NCI-H2029 (cell line): ENCODE results near the gene TM7SF3.

Experiments used
- DNase-seq: peaks from one replicate; lab custom pipeline; 2025; lab: John Stamatoyannopoulos, UW

The TM7SF3 gene

GRCh38 chr12:26928661-26929060 lies 85.5 kb downstream of the TM7SF3 start:
- DNase-seq: no peak
